ENCODE data around the gene NTRK3.

Gene NTRK3

DNA sequence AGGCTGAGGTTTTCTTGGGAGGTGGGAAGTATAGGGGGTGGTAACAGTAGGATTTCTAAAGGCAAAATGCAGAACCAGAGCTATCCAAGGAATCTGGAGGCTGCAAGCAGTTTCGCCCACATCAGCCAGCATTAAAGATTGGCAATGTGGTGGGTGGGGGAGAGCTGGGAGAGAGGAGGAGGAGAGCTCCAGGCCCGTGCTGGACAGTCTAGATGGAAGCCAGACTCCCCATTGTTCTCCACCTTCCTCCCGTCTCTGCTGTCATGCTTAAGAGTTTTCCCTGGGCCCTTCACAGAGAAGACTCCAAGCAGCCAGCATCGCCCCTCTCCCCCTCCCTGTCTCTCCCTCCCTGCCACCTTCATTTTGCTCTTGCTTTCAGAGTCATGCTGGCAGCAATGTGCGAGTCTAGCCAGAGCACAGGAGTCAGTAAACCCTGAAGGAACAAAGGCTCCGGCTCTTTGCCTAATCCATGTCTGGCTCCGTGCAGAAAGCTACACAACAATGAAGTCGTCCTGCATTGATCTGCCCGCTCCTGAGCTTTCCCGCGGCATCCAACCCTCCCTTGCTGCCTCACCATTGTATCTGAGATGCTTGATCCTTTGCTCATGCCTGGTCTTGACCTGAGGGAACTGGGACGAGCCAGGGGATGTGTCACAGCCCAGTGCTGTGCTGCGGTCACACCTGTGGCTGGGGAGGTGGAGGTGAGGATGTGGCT is 282.9 kb downstream of the NTRK3 start:
- Mint-ChIP-seq H3K9me3 (peaks cover 6% of the 10 kb centered on the region), H3K4me3 (no peak overlapping the region), H3K4me1 (no peaks in the 10 kb centered on the region), H3K36me3 (no peaks in the 10 kb centered on the region), H3K27me3 (peaks cover 3% of the 10 kb centered on the region), H3K27ac (no peak overlapping the region)
- no peak for DNase-seq
- CTCF ChIA-PET: no interaction called here

DNA sequence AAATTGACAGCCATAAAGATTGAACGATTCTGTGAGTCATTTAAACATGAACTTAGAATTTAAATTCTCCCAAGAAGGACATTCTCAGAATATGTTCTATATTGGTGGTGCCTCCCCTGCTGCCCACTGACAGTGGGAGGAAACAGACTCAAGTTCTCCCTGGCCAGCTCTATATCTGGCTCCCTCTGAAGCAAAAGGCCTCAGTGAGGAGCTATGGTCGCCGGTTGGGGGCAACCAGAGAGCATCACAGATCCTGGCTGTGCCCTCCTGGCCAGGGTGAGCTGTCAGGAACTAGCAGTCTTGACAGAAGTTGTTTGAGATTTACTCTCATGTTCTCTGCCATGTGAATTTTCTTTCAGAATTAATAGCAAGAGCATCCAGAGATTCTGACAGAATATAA is 285.5 kb downstream of the NTRK3 start:
- CTCF ChIA-PET: no interaction called here
- Mint-ChIP-seq H3K36me3 (no peaks in the 10 kb centered on the region), H3K27ac (no peak overlapping the region), H3K4me1 (no peaks in the 10 kb centered on the region), H3K27me3 (no peaks in the 10 kb centered on the region), H3K4me3 (no peak overlapping the region), H3K9me3 (peaks cover 6% of the 10 kb centered on the region)
- no peak for DNase-seq

DNA sequence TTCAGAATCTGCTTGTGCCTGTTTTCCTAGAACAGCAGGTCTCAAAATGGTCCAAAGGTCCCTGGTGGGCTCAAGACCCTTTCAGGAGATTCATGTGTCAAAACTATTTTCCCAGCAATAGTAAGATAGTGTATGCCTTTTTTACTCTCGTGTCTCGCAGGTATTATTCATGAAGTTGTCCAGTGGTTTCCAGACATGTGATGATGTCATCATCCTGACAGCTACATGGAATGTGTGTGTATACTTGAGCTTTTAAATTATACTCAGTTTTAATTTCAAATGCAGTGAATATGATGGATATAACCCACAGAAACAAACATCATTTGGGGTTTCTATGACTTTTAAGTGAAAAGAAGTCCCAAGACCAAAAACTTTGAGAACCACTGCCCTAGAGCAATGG is 288.6 kb downstream of the NTRK3 start:
- H3K36me3 Mint-ChIP-seq: no peaks in the 10 kb centered on the region

DNA sequence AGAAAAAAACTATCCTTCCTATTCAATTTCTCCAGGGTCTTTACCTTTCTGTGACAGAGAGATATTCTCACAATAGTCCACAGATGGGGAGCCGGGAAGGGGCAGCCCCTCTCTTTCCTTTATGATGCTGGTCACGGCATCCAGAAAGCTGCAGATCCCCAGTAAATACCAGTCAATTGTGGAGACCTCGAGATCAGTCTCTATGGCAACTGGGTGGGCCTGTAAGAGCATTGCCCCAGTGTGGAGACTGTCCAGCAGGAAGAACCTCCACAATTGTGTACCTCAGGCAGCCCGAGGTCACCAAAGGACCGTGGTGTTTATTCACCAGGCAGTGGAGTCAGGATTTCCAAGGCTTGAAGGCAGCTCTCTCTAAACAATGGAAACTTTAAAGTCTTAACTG is 291.2 kb downstream of the NTRK3 start:
- CTCF ChIA-PET: no interaction called here
- Mint-ChIP-seq H3K4me3 (no peak overlapping the region), H3K27me3 (peaks cover 5% of the 10 kb centered on the region), H3K9me3 (no peaks in the 10 kb centered on the region), H3K36me3 (no peaks in the 10 kb centered on the region), H3K4me1 (peaks cover 2% of the 10 kb centered on the region), H3K27ac (no peak overlapping the region)
- no peak for DNase-seq

More for the DNA sequence above, 288.6 kb downstream of the NTRK3 start:
- no peak overlapping the region for H3K27ac Mint-ChIP-seq
- no peaks in the 10 kb centered on the region for H3K9me3 Mint-ChIP-seq
- CTCF ChIA-PET: no interaction called here
- DNase-seq: no peak
- H3K4me3 Mint-ChIP-seq: no peak overlapping the region
- H3K4me1 Mint-ChIP-seq: no peaks in the 10 kb centered on the region
- no peaks in the 10 kb centered on the region for H3K27me3 Mint-ChIP-seq

DNA sequence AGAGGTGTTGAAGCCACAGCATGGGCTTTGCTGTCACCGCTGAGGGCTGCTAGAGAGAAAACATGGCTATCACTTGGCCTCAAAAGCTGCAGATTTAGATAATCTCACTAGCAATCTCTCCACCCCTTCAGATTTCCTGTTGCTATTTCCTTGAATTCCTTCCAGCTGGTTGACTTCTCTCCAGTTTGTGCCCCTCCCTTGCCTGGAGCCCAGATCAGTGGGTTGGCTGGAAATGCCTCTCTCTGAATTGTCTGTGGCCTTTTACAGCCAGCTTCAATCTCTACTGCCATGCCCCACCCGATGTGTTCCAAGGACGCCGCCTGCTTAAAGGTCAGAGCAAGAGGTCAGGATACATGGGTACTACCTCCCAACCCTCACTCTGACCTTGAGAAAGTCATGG is 294.1 kb downstream of the NTRK3 start:
- CTCF ChIA-PET: no interaction called here

DNA sequence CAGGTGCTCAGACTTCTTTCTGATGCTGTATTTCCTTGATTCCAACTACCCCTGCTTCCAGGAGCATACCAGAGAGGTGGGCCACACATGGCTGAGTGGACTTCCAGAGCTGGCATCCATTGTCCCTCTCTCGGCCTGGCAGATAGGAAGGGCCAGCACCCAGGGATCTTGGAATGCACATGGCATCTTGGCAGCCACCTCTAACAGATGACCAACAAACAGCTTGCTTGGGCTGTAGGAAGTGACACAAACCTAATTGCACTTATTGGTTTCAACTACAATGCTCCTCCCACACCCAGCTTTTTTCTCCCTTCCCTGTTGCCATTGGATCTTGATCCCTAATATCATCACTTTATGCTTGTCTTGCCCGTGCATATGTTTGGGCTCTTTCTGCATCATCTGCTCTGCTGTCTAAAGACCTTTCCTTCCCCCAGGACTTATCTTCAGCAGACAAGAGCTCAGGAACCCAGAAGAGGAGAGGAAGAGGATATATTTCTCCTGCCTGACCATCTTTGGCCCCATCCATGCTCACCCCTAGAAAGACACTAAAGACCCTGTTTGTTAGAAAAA is 294.6 kb downstream of the NTRK3 start:
- Mint-ChIP-seq H3K9me3 (no peaks in the 10 kb centered on the region), H3K27ac (no peak overlapping the region), H3K36me3 (no peaks in the 10 kb centered on the region), H3K4me3 (no peak overlapping the region), H3K4me1 (peaks cover 2% of the 10 kb centered on the region), H3K27me3 (peaks cover 5% of the 10 kb centered on the region)
- no peak for DNase-seq
- CTCF ChIA-PET: no interaction called here

More for the DNA sequence above, 294.1 kb downstream of the NTRK3 start:
- H3K27ac Mint-ChIP-seq: no peak overlapping the region
- DNase-seq: no peak
- H3K4me3 Mint-ChIP-seq: no peak overlapping the region
- no peaks in the 10 kb centered on the region for H3K9me3 Mint-ChIP-seq
- H3K27me3 Mint-ChIP-seq: peaks cover 5% of the 10 kb centered on the region
- no peaks in the 10 kb centered on the region for H3K36me3 Mint-ChIP-seq
- peaks cover 2% of the 10 kb centered on the region for H3K4me1 Mint-ChIP-seq

DNA sequence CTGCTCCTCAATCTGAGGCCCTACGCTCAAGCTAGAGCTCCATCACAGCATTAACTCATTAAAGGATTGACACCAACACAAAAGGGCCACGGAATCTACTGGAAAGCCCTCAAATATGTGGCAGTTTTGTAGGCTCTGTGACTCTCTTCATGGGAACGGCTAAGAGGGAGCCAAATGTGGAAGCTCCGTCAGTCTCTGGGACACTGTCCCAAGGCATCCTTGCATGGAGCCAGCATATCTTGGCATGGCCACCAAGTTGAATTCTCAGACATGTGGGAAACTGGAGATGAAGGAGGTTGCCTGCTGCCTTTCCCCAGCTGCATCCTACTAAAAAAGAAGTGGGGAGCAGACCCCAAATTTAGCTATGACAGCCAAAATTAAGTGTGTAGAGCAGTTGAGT is 296.9 kb downstream of the NTRK3 start:
- peaks cover 5% of the 10 kb centered on the region for H3K27me3 Mint-ChIP-seq
- H3K27ac Mint-ChIP-seq: no peak overlapping the region
- H3K4me1 Mint-ChIP-seq: peaks cover 2% of the 10 kb centered on the region
- H3K9me3 Mint-ChIP-seq: no peaks in the 10 kb centered on the region
- H3K4me3 Mint-ChIP-seq: no peak overlapping the region
- H3K36me3 Mint-ChIP-seq: no peaks in the 10 kb centered on the region
- no peak for DNase-seq
- CTCF ChIA-PET: no interaction called here

DNA sequence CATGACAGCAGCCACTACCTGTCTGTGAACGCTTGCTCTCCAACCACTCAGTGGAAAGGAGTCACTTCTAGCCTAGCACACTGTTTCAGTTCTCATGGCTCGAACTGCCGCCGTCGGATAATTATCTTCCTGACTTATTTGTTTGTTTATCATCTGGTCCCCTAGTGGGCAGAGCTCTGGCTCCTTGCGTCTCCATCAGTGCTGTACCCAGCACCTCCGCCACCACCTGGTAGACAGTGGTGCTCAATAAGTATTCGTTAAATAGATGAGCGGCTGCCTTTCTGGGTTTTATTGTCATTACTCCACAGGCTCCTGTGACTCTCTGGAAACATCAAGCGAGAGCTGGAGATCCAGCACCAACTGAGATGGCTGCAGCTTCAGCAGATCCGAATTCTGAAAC is 297.5 kb downstream of the NTRK3 start:
- CTCF ChIA-PET: no interaction called here
- Mint-ChIP-seq H3K4me1 (peaks cover 2% of the 10 kb centered on the region), H3K36me3 (no peaks in the 10 kb centered on the region), H3K27me3 (peaks cover 5% of the 10 kb centered on the region), H3K4me3 (no peak overlapping the region), H3K27ac (no peak overlapping the region), H3K9me3 (no peaks in the 10 kb centered on the region)
- no peak for DNase-seq

DNA sequence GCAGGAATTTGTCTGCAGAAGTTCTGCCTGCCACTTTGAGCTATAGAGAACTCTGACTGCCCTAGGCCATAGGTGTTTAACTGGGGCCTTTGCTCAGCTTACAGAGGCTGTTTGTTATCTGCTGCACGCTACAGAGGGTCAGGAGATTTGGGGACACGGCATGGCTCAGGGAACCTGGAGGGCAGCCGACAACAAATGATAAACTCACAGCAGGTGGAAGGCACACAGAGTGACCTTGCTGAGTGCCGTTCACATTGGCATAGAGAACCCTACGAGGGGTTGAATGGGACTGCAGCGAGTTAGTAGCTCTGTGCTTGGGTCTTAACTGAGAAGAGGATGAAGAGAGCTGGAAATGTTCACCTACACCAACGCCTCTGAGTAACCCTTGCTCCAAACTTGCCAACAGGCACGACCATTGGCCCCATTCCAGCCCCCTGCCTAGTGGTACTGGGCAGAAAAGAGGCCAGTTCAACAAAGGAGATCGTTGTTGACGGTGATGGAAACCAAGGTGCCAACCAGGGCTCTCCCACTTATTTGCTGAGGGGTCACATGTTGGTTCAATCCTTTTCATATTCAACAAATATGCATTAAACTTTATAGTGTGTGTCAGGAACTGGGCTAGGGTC is 301.1 kb downstream of the NTRK3 start:
- CTCF ChIA-PET: no interaction called here
- Mint-ChIP-seq H3K4me3 (no peak overlapping the region), H3K36me3 (no peaks in the 10 kb centered on the region), H3K4me1 (no peaks in the 10 kb centered on the region), H3K9me3 (no peaks in the 10 kb centered on the region), H3K27me3 (no peaks in the 10 kb centered on the region), H3K27ac (no peak overlapping the region)
- DNase-seq: no peak

DNA sequence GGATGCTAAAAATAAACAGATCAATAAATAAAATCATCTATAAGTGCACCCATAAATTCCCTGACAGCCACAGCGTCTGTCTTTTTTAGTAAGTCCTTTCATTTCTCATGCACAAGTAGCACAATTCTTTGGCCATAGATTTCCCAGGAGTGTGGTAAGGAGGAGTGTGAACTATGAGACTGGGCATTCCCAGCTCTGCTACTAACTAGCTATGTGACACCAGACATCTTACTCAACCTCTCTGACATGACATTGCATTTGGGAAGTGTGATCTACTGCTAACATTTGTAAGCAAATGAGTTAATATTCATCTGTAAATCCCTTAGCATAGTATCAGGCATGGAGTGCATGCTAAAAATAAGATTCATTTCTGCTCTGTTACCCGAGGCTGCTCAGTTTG is 301.7 kb downstream of the NTRK3 start:
- Mint-ChIP-seq H3K9me3 (no peaks in the 10 kb centered on the region), H3K36me3 (no peaks in the 10 kb centered on the region), H3K27me3 (no peaks in the 10 kb centered on the region), H3K4me3 (no peak overlapping the region), H3K27ac (no peak overlapping the region), H3K4me1 (no peaks in the 10 kb centered on the region)
- CTCF ChIA-PET: no interaction called here
- DNase-seq: no peak

DNA sequence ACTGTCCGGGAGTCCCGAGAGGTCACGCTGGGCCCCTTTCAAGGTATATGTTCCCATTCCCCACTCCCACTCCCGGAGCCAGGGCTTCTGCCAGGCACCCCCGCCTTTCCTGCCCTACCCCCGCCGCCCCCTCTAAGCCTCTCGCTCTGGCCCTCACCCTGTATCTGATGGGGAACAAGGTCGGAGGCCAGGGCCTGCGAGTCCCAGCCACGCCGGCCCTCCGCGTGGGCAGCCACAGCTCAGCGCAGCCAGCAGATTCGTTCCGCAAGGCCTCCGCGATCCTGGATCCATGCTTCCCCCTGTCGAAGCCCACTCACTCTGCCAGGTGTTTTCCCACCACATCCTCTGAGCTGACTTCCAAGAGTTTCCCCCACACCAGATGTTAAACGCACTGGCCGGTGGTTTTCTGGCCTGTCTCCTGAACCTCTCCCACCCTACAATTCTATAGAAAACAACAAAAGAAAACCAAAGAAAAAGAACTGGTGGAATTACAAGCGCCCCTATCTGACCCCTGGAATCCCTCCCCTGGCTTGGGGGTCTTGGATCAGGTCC is 303.7 kb downstream of the NTRK3 start:
- no peaks in the 10 kb centered on the region for H3K4me1 Mint-ChIP-seq
- H3K27ac Mint-ChIP-seq: no peak overlapping the region
- DNase-seq: no peak
- no peak overlapping the region for H3K4me3 Mint-ChIP-seq
- H3K36me3 Mint-ChIP-seq: no peaks in the 10 kb centered on the region
- CTCF ChIA-PET: no interaction called here
- no peaks in the 10 kb centered on the region for H3K9me3 Mint-ChIP-seq
- no peaks in the 10 kb centered on the region for H3K27me3 Mint-ChIP-seq

DNA sequence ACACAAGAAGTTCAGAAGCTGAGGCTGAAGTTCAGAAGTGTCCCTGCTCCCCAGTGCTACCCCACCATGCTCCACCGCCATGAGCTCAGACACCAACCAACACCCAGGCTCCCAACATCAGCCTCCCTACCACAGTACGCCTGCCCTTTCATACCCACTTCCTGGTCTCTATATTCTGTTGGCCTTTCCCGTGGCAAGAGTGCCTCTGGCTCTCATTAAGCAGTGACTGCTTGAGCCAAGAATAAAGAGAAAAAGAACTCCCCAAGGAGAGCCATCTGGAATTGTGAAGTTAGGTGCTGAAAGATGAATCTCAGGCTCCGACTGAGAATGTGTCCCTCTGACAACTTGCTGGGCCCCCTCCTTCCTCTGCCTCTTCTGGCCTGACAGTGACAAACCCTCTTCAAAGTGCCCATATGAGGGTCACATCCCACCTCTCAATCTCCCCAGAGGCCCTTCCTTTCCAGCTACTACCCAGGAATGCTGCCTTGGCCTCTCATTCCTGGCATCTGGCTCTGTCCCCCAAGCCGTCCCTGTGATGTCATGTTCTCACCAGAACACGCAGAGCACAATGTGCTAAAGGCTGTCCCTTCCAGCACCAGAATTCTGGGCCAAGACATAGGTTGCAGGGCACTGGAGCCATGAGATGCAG is 306.8 kb downstream of the NTRK3 start:
- Mint-ChIP-seq H3K36me3 (no peaks in the 10 kb centered on the region), H3K9me3 (no peaks in the 10 kb centered on the region), H3K4me3 (no peak overlapping the region), H3K27me3 (no peaks in the 10 kb centered on the region), H3K27ac (no peak overlapping the region), H3K4me1 (no peaks in the 10 kb centered on the region)
- no peak for DNase-seq
- CTCF ChIA-PET: no interaction called here

DNA sequence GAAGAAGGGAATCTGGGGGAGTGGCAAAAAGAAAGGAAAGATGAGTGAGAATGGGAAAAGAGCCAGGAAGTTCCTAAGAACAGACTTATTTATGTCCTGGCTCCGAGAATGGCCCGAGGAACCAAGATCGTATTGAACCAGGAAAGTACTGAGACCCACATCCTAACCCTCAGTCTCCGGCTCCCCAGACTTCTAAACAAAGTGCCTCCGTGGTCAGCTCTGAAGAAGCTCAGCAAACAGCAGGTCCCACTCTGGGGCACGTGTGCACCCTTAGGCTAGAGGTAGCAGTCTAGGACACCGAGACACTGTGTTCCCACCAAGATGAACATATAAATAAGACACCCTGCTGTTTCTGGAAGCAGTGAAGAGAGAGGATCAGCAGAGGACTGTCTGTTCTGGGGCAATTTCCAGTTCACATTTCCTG is 307.4 kb downstream of the NTRK3 start:
- CTCF ChIA-PET: no interaction called here
- H3K4me3 Mint-ChIP-seq: no peak overlapping the region
- no peaks in the 10 kb centered on the region for H3K36me3 Mint-ChIP-seq
- no peak overlapping the region for H3K27ac Mint-ChIP-seq
- H3K9me3 Mint-ChIP-seq: no peaks in the 10 kb centered on the region
- H3K27me3 Mint-ChIP-seq: no peaks in the 10 kb centered on the region
- no peaks in the 10 kb centered on the region for H3K4me1 Mint-ChIP-seq
- no peak for DNase-seq

DNA sequence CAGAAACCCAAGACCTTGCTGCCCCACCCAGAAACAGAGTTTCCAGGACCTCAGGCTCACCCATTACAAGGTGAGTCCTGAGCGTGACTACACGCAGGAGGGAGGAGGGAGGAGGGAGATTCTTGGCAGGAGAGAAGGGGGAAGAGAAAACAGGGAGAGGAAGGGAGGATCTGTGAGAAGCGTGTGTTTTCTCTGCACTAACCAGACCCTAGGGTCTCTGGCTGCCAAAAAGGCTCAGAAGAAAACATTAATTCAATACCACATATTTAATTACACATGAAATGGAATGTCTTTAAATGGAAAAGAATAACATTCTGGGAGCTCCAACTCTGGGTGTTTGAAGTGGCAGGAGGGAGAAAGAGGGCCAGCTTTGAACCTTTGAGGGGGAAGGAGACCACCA is 309.0 kb downstream of the NTRK3 start:
- CTCF ChIA-PET: no interaction called here
- H3K27me3 Mint-ChIP-seq: no peaks in the 10 kb centered on the region
- no peaks in the 10 kb centered on the region for H3K36me3 Mint-ChIP-seq
- no peaks in the 10 kb centered on the region for H3K9me3 Mint-ChIP-seq
- DNase-seq: no peak
- H3K4me1 Mint-ChIP-seq: no peaks in the 10 kb centered on the region
- H3K27ac Mint-ChIP-seq: no peak overlapping the region
- H3K4me3 Mint-ChIP-seq: no peak overlapping the region

DNA sequence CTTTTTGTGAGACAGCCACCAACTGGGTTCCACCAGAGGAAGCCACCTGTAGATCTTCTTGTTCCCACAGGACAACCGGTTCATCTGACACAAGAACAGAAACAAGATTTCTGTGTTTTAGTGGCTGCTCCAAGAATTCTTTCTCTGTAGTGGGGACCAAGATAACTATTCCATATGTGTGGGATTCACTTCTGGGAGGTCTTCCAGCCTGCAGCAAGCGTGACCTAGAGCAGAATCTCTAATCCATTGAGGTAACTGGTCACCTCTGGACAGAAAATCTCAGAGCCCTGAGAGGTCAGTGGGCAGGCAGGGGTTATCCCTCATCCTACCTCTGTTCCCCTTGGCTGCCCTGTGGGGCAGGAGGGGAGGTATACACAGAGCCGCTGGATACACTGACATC is 311.3 kb downstream of the NTRK3 start:
- H3K27me3 Mint-ChIP-seq: no peaks in the 10 kb centered on the region
- H3K27ac Mint-ChIP-seq: no peak overlapping the region
- no peaks in the 10 kb centered on the region for H3K4me1 Mint-ChIP-seq
- DNase-seq: no peak
- H3K36me3 Mint-ChIP-seq: no peaks in the 10 kb centered on the region
- H3K9me3 Mint-ChIP-seq: no peaks in the 10 kb centered on the region
- CTCF ChIA-PET: no interaction called here
- H3K4me3 Mint-ChIP-seq: no peak overlapping the region
